SK-N-SH treated with all-trans-retinoic acid at 6 μM for 48 hours (cell line): Measurements from ENCODE around the gene SMIM8.

ENCODE experiments used
- ISL1 ChIP-seq: fragments of 250-450 bp; sonication (Bioruptor Pico); IDR thresholded peaks from 2 replicates; pipeline ENCODE4 v2.1.2; 2022; ENCODE audit warnings: mild to moderate bottlenecking, moderate library complexity
- OSR1 ChIP-seq: fragments of 250-450 bp; sonication (Bioruptor Pico); IDR thresholded peaks from 2 replicates; pipeline ENCODE4 v1.8.0; 2022; ENCODE audit warnings: moderate library complexity, mild to moderate bottlenecking, inconsistent platforms
- PATZ1 ChIP-seq: fragments of 250-450 bp; sonication (Bioruptor Pico); IDR thresholded peaks from 2 replicates; pipeline ENCODE4 v1.8.0; 2020; ENCODE audit warnings: mild to moderate bottlenecking, moderate library complexity, borderline replicate concordance
- POU6F1 ChIP-seq: fragments of 250-450 bp; sonication (Bioruptor Pico); IDR thresholded peaks from 2 replicates; pipeline ENCODE4 v1.8.0; 2021; ENCODE audit warnings: low read depth, mild to moderate bottlenecking, moderate library complexity, borderline replicate concordance
- TOX ChIP-seq: fragments of 250-450 bp; sonication (Bioruptor Pico); IDR thresholded peaks from 2 replicates; pipeline ENCODE4 v1.8.0; 2021; ENCODE audit warnings: mild to moderate bottlenecking, moderate library complexity, borderline replicate concordance
- ZC3H10 ChIP-seq: fragments of 250-450 bp; sonication (Bioruptor Pico); IDR thresholded peaks from 2 replicates; pipeline ENCODE4 v1.5.1; 2021; ENCODE audit warnings: mild to moderate bottlenecking, moderate library complexity
- ZFP3 ChIP-seq: fragments of 250-450 bp; sonication (Bioruptor Pico); IDR thresholded peaks from 2 replicates; pipeline ENCODE4 v1.5.0; 2020; ENCODE audit warnings: mild to moderate bottlenecking, moderate library complexity
- ZFP30 ChIP-seq: fragments of 450-650 bp; formaldehyde crosslinking; IDR thresholded peaks from 2 replicates; pipeline ENCODE4 v1.5.0; 2022; ENCODE audit warnings: mild to moderate bottlenecking, moderate library complexity
- ZNF70 ChIP-seq: fragments of 450-650 bp; formaldehyde crosslinking; IDR thresholded peaks from 2 replicates; pipeline ENCODE4 v1.5.0; 2020; ENCODE audit warnings: mild to moderate bottlenecking, moderate library complexity
- ZNF8 ChIP-seq: fragments of 450-650 bp; formaldehyde crosslinking; IDR thresholded peaks from 2 replicates; pipeline ENCODE4 v1.5.0; 2020; ENCODE audit warnings: mild to moderate bottlenecking, moderate library complexity
- TF ChIP-seq, protein P1 (sequence below): fragments of 250-450 bp; sonication (Bioruptor Pico); IDR thresholded peaks from 2 replicates; pipeline ENCODE4 v1.5.1; 2020; ENCODE audit warnings: low read depth, mild to moderate bottlenecking, moderate library complexity
- TF ChIP-seq, protein P2 (sequence below): fragments of 250-450 bp; sonication (Bioruptor Pico); IDR thresholded peaks from 2 replicates; pipeline ENCODE4 v1.5.0; 2020; ENCODE audit warnings: mild to moderate bottlenecking, moderate library complexity

DNA sequence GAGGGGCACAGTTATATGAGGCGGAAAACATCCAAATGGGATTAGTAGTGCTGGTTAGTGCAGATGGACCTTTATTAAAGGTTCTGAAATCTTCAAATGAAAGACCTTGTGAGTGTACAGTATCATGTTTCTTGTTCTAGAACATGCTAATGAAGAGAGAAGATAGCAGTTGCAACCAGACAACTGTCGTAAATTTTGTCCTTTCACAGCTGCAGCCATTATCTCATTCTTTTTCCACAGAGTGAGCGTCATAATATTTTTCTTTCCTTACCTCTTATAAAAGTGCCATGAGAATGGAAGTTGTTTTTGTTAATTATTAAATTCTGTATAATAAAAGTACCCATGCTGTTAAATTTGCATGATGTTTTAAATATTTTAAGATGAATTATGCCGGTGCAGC lies 17.8 kb downstream of the SMIM8 start:
- TF ChIP-seq ZFP30 (CRISPR knock-in tag): no peak
- TF ChIP-seq ZC3H10 (CRISPR knock-in tag): no peak
- TF ChIP-seq POU6F1: no peak
- TF ChIP-seq, protein P1, sequence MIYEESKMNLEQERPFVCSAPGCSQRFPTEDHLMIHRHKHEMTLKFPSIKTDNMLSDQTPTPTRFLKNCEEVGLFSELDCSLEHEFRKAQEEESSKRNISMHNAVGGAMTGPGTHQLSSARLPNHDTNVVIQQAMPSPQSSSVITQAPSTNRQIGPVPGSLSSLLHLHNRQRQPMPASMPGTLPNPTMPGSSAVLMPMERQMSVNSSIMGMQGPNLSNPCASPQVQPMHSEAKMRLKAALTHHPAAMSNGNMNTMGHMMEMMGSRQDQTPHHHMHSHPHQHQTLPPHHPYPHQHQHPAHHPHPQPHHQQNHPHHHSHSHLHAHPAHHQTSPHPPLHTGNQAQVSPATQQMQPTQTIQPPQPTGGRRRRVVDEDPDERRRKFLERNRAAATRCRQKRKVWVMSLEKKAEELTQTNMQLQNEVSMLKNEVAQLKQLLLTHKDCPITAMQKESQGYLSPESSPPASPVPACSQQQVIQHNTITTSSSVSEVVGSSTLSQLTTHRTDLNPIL (CRISPR knock-in tag): no peak
- no peak for TF ChIP-seq PATZ1
- no peak for TF ChIP-seq TOX (CRISPR knock-in tag)
- TF ChIP-seq, protein P2, sequence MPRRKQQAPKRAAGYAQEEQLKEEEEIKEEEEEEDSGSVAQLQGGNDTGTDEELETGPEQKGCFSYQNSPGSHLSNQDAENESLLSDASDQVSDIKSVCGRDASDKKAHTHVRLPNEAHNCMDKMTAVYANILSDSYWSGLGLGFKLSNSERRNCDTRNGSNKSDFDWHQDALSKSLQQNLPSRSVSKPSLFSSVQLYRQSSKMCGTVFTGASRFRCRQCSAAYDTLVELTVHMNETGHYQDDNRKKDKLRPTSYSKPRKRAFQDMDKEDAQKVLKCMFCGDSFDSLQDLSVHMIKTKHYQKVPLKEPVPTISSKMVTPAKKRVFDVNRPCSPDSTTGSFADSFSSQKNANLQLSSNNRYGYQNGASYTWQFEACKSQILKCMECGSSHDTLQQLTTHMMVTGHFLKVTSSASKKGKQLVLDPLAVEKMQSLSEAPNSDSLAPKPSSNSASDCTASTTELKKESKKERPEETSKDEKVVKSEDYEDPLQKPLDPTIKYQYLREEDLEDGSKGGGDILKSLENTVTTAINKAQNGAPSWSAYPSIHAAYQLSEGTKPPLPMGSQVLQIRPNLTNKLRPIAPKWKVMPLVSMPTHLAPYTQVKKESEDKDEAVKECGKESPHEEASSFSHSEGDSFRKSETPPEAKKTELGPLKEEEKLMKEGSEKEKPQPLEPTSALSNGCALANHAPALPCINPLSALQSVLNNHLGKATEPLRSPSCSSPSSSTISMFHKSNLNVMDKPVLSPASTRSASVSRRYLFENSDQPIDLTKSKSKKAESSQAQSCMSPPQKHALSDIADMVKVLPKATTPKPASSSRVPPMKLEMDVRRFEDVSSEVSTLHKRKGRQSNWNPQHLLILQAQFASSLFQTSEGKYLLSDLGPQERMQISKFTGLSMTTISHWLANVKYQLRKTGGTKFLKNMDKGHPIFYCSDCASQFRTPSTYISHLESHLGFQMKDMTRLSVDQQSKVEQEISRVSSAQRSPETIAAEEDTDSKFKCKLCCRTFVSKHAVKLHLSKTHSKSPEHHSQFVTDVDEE: no peak
- no peak for TF ChIP-seq ZNF8 (CRISPR knock-in tag)
- TF ChIP-seq ISL1 (CRISPR knock-in tag): no peak
- no peak for TF ChIP-seq ZNF70 (CRISPR knock-in tag)
- TF ChIP-seq ZFP3 (CRISPR knock-in tag): no peak
- TF ChIP-seq OSR1 (CRISPR knock-in tag): no peak
